ENCODE results near the gene SLC47A1.

DNA sequence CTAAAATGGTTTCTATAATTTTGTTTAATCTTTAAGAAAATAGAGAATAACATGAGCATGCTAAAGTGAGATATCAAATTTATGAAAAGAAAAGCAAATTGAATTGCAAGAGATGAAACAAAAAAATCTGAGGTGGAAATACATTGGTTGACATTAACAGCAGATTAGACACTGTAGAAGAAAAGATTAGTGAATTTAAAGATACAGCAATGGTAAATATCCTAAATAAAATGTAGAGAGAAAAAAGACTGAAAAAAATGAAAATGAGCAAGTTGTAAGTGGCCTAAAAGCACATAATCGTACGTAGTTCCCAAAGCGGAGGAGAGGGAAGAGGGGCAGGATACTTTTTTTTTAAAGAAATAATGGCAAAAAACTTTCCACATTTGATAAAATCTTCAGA is 84.4 kb downstream of the SLC47A1 start:
- TF ChIP-seq, protein P1, sequence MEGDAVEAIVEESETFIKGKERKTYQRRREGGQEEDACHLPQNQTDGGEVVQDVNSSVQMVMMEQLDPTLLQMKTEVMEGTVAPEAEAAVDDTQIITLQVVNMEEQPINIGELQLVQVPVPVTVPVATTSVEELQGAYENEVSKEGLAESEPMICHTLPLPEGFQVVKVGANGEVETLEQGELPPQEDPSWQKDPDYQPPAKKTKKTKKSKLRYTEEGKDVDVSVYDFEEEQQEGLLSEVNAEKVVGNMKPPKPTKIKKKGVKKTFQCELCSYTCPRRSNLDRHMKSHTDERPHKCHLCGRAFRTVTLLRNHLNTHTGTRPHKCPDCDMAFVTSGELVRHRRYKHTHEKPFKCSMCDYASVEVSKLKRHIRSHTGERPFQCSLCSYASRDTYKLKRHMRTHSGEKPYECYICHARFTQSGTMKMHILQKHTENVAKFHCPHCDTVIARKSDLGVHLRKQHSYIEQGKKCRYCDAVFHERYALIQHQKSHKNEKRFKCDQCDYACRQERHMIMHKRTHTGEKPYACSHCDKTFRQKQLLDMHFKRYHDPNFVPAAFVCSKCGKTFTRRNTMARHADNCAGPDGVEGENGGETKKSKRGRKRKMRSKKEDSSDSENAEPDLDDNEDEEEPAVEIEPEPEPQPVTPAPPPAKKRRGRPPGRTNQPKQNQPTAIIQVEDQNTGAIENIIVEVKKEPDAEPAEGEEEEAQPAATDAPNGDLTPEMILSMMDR (IDR thresholded peaks at IDR 0.05), result no peak
- no peak for TF ChIP-seq POLR2A (IDR thresholded peaks at IDR 0.05)
